DND-41 (cell line): Measurements from ENCODE around the gene PTPRN2.

ENCODE experiments used
- CTCF ChIP-seq: IDR thresholded peaks from 2 replicates; pipeline ENCODE4 v1.5.1; 2012; ENCODE audit warnings: borderline replicate concordance, low read length, moderate library complexity, mild to moderate bottlenecking; ENCODE audit not compliant: poor library complexity, severe bottlenecking; ENCODE audit errors: extremely low read depth
- EZH2 ChIP-seq: IDR thresholded peaks from 3 replicates; pipeline ENCODE4 v1.6.1; 2012; ENCODE audit warnings: borderline replicate concordance, low read depth, mild to moderate bottlenecking, moderate library complexity, low read length, inconsistent platforms; ENCODE audit not compliant: severe bottlenecking

GRCh38 chr7:158030566-158030965 lies 557.1 kb downstream of the PTPRN2 start:
- no peak for TF ChIP-seq CTCF
- TF ChIP-seq EZH2, result no peak
